HL-60 (cell line): ENCODE data around the gene ISLR2.

Experiments
- DNase-seq, 2 experiments: peaks; one replicate each; pipeline ENCODE4 v3.0.0-alpha.2; 2010 to 2020; ENCODE audit warnings: low read depth in 1 of 2, low spot score in 1 of 2
- H3K27ac ChIP-seq: fragments of 250-450 bp; sonication (Bioruptor Pico); replicated peaks from 2 replicates; pipeline ENCODE4 v1.5.1; 2020; ENCODE audit warnings: mild to moderate bottlenecking, moderate library complexity
- H3K27me3 ChIP-seq: fragments of 250-450 bp; sonication (Bioruptor Pico); 2 replicates; pipeline ENCODE4 v1.5.1; 2021; ENCODE audit warnings: mild to moderate bottlenecking, moderate library complexity; ENCODE audit not compliant: insufficient read depth, poor library complexity, severe bottlenecking
- H3K4me3 ChIP-seq: replicated peaks from 2 replicates; pipeline ENCODE4 v1.5.1; 2011; ENCODE audit warnings: mild to moderate bottlenecking, control low read depth, low read length; ENCODE audit not compliant: insufficient read depth
- GABPA ChIP-seq: IDR thresholded peaks from 2 replicates; pipeline ENCODE4 v1.6.1; 2012; ENCODE audit warnings: low read depth
- POLR2AphosphoS5 ChIP-seq: IDR thresholded peaks from 2 replicates; pipeline ENCODE4 v1.6.1; 2012; ENCODE audit warnings: low read depth
- SPI1 ChIP-seq: IDR thresholded peaks from 2 replicates; pipeline ENCODE4 v1.6.1; 2012; ENCODE audit warnings: low read depth, mild to moderate bottlenecking, borderline replicate concordance
- TF ChIP-seq, protein P1 (sequence below): IDR thresholded peaks from one replicate; pipeline ENCODE4 v1.5.1; 2011; ENCODE audit warnings: low read length, control low read depth, inconsistent platforms; ENCODE audit not compliant: insufficient read depth
- TF ChIP-seq, protein P2 (sequence below): IDR thresholded peaks from 2 replicates; pipeline ENCODE4 v1.6.1; 2012; ENCODE audit warnings: low read depth; ENCODE audit not compliant: insufficient replicate concordance

Gene ISLR2

DNA sequence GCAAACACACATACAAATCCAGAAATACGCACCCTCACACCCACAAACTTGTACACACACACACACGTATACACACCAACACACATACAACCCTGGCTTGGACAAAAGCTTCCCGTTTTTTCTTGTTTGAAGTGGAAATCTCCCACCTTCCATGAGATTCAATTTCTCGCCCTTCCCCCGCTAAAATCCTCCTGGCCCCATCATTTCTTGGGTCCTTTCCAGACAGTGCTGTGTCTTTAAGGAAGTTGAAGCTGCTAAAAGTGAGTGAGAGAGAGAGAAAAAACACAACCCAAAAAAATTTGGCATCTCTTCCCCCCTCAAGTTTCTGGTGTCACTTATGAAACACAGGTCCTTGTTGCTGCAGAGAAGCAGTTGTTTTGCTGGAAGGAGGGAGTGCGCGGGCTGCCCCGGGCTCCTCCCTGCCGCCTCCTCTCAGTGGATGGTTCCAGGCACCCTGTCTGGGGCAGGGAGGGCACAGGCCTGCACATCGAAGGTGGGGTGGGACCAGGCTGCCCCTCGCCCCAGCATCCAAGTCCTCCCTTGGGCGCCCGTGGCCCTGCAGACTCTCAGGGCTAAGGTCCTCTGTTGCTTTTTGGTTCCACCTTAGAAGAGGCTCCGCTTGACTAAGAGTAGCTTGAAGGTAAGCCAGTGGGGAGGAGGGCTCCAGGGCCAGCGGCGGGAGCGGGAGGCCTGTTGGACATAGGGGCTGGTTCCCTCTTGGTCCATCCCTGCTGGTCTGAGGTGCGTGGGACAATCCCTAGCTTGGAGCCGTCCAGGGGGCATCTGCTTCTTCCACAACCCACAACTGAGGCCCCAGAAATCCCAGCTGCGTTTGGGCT, 43.2 kb downstream of the ISLR2 start, which contains the start of gene ISLR:
ISLR (plus strand) TSS at position 331 of the 839 bp plus-strand sequence. CDS start 1,149 bp downstream, outside the sequence.
- H3K27ac ChIP-seq = no peak within 1 kb of the TSS
- no peaks in the 10 kb centered on the region for H3K27me3 ChIP-seq
- TF ChIP-seq, protein P1, sequence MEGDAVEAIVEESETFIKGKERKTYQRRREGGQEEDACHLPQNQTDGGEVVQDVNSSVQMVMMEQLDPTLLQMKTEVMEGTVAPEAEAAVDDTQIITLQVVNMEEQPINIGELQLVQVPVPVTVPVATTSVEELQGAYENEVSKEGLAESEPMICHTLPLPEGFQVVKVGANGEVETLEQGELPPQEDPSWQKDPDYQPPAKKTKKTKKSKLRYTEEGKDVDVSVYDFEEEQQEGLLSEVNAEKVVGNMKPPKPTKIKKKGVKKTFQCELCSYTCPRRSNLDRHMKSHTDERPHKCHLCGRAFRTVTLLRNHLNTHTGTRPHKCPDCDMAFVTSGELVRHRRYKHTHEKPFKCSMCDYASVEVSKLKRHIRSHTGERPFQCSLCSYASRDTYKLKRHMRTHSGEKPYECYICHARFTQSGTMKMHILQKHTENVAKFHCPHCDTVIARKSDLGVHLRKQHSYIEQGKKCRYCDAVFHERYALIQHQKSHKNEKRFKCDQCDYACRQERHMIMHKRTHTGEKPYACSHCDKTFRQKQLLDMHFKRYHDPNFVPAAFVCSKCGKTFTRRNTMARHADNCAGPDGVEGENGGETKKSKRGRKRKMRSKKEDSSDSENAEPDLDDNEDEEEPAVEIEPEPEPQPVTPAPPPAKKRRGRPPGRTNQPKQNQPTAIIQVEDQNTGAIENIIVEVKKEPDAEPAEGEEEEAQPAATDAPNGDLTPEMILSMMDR = no peak
- TF ChIP-seq, protein P2, sequence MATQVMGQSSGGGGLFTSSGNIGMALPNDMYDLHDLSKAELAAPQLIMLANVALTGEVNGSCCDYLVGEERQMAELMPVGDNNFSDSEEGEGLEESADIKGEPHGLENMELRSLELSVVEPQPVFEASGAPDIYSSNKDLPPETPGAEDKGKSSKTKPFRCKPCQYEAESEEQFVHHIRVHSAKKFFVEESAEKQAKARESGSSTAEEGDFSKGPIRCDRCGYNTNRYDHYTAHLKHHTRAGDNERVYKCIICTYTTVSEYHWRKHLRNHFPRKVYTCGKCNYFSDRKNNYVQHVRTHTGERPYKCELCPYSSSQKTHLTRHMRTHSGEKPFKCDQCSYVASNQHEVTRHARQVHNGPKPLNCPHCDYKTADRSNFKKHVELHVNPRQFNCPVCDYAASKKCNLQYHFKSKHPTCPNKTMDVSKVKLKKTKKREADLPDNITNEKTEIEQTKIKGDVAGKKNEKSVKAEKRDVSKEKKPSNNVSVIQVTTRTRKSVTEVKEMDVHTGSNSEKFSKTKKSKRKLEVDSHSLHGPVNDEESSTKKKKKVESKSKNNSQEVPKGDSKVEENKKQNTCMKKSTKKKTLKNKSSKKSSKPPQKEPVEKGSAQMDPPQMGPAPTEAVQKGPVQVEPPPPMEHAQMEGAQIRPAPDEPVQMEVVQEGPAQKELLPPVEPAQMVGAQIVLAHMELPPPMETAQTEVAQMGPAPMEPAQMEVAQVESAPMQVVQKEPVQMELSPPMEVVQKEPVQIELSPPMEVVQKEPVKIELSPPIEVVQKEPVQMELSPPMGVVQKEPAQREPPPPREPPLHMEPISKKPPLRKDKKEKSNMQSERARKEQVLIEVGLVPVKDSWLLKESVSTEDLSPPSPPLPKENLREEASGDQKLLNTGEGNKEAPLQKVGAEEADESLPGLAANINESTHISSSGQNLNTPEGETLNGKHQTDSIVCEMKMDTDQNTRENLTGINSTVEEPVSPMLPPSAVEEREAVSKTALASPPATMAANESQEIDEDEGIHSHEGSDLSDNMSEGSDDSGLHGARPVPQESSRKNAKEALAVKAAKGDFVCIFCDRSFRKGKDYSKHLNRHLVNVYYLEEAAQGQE = no peak
- TF ChIP-seq SPI1 (no peak), GABPA (no peak), POLR2AphosphoS5 (no peak)
- DNase-seq = no peak
- H3K4me3 ChIP-seq = no peak within 1 kb of the TSS

DNA sequence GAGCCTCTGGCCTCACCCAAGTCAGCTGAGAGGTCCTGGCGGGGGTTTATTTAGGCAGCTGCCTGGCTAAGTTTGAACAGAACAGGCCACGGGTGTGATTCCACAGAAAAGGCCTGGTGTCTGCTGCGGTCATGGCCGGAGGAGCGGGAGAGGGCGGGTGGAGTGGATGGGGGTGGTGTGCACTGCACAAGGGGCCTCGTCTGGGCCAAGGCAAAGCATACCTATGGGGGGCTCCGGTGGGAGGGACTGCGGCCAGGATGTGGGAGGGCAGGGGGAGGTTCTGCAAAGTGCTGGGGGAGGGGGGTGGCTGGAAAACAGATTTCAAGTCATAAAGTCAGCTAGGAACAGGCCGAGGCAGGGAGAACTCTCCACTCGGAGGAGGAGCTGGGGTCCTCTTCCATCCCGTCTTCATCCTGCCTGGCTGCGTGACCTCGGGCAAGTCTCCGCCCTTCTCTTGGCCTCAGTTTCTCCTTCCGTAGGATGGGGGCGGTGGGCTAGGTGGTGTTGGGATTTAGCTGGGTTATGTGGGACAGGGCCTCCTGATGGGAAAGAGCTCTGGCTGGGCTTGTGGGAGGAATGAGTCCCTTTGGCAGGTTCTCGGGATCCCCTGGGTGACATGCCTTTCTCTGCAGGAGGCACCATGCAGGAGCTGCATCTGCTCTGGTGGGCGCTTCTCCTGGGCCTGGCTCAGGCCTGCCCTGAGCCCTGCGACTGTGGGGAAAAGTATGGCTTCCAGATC, 44.0 kb downstream of the ISLR2 start:
- no peaks in the 10 kb centered on the region for H3K27me3 ChIP-seq
- H3K4me3 ChIP-seq = no peak overlapping the region
- no peak for DNase-seq
- TF ChIP-seq, protein P2 = no peak
- no peak for TF ChIP-seq SPI1
- no peak overlapping the region for H3K27ac ChIP-seq

DNA sequence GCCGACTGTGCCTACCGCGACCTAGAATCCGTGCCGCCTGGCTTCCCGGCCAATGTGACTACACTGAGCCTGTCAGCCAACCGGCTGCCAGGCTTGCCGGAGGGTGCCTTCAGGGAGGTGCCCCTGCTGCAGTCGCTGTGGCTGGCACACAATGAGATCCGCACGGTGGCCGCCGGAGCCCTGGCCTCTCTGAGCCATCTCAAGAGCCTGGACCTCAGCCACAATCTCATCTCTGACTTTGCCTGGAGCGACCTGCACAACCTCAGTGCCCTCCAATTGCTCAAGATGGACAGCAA, 44.5 kb downstream of the ISLR2 start:
- Histone ChIP-seq H3K4me3 (no peak overlapping the region), H3K27me3 (no peaks in the 10 kb centered on the region), H3K27ac (no peak overlapping the region)
- DNase-seq = no peak
- TF ChIP-seq POLR2AphosphoS5 (no peak), GABPA (no peak), SPI1 (no peak)
- TF ChIP-seq, protein P2 = no peak
- TF ChIP-seq, protein P1 = no peak
